A172 (cell line): ENCODE data around the gene C7orf25. TPM values are rescaled to one million over a fixed set of nuclear protein-coding genes. Genes with fewer than 3 reads are reported as not detected.
A peak's percentile ranks its signal among the peaks of the same experiment; 100 is the strongest.

Experiments used
- DNase-seq: peaks from one replicate; pipeline ENCODE4 v3.0.0-alpha.2; 2015; ENCODE audit warnings: low spot score
- total RNA-seq: library from RNA; depleted of rRNA; stranded (reverse); fragments of >200 nt; shearing (Covaris generic); gene quantifications from 2 replicates; pipeline ENCODE4 v1.2.3, GENCODE V29; 2014; rRNA removed

C7orf25 gene
- 29.2 and 46.5 TPM in 2 replicates for total RNA-seq

GRCh38 chr7:42911454-42912447 lies at the start of gene C7orf25:
TSS of gene C7orf25 (minus strand) at chr7:42912070. CDS start at chr7:42910900, 1,170 bp downstream.
- DNase-seq = peak; percentile 93

GRCh38 chr7:42961170-42961569 lies 49.3 kb upstream of the C7orf25 start:
- DNase-seq = no peak

- no peak for DNase-seq
Observed at GRCh38 chr7:42960762-42961161, 48.9 kb upstream of the C7orf25 start.

- no peak for DNase-seq
Observed at GRCh38 chr7:42959549-42959948, 47.7 kb upstream of the C7orf25 start.

GRCh38 chr7:42956062-42956461 lies 44.2 kb upstream of the C7orf25 start:
- DNase-seq = no peak

- no peak for DNase-seq
Observed at GRCh38 chr7:42953994-42954393, 42.1 kb upstream of the C7orf25 start.

GRCh38 chr7:42952328-42952727 lies 40.5 kb upstream of the C7orf25 start:
- no peak for DNase-seq

- DNase-seq = no peak
Observed at GRCh38 chr7:42950417-42950816, 38.5 kb upstream of the C7orf25 start.

GRCh38 chr7:42947521-42947920 lies 35.7 kb upstream of the C7orf25 start:
- no peak for DNase-seq

GRCh38 chr7:42946627-42946950 lies 34.7 kb upstream of the C7orf25 start:
- DNase-seq = no peak

- peak; percentile 57 for DNase-seq
Observed at GRCh38 chr7:42945821-42946626, 34.2 kb upstream of the C7orf25 start.

GRCh38 chr7:42940985-42941847 lies 29.3 kb upstream of the C7orf25 start:
- DNase-seq = peak; percentile 84

- no peak for DNase-seq
Observed at GRCh38 chr7:42939457-42940240, 27.8 kb upstream of the C7orf25 start.

GRCh38 chr7:42935861-42936260 lies 24.0 kb upstream of the C7orf25 start:
- no peak for DNase-seq

- DNase-seq = no peak
Observed at GRCh38 chr7:42934291-42934690, 22.4 kb upstream of the C7orf25 start.

GRCh38 chr7:42932811-42933591 lies 21.1 kb upstream of the C7orf25 start:
- peak; percentile 48 for DNase-seq

- DNase-seq = peak; percentile 98
Observed at GRCh38 chr7:42931834-42932651, 20.2 kb upstream of the C7orf25 start, which contains the start of the genes MRPL32 and PSMA2. TSS of gene MRPL32 (plus strand) at chr7:42932376. CDS start at chr7:42932387, 11 bp downstream. TSS of gene PSMA2 (minus strand) at chr7:42932174. CDS start at chr7:42932158, 16 bp downstream.

- DNase-seq = no peak
Observed at GRCh38 chr7:42931447-42931833, 19.6 kb upstream of the C7orf25 start.

- DNase-seq = no peak
Observed at GRCh38 chr7:42930889-42931288, 19.0 kb upstream of the C7orf25 start.
